ENCODE measurements around the gene CLSTN3. TPM values are rescaled to one million over a fixed set of nuclear protein-coding genes. Genes with fewer than 3 reads are reported as not detected.

CLSTN3 gene
- polyA plus RNA-seq (2012; ENCODE audit: missing spikeins): 14.9 TPM

DNA sequence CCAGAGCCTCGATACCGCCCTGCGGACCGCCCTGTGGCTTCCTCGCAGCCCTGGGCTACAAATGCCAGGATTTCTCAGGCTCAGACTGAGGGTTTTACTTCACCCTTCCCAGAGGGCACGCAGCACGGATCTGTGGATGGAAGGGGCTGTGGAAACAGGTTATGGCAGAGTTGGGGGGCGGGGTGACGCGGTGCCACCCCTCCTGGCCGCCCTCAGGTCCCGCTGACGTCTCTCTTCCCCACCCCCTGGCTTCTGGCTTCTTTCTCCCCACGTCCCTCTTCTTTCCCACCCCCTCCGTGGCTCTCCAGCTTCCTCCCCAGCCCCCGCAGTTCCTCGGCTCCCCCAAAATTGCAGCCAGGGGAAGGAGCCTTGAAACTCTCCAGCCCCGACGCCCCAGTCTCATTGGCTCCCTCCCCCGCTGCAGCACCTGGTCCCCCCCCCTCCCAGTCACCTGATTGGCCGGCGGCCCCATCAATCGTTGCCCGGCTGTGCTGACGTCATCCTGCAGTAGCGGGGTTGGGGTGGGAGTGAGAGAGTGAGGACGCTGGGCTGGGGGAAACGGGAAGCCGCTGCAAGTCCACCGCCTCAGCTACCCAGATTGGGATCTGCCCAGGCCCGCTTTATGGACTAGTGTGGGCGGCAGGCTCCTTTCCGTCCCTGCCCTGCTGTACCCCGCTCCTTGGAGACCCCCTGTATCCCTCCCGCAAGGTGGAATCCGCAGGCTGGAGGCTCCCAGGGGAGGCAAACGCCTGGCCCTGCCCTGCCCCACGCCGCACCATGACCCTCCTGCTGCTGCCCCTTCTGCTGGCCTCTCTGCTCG, at the start of gene CLSTN3:
Gene CLSTN3 (plus strand): TSS at position 500 of the 820 bp plus-strand sequence. CDS start 278 bp downstream, at position 778.
- no peak for TF ChIP-seq POLR2A (IDR thresholded peaks at IDR 0.05; ENCODE audit: low read depth, low read length)
- no peak for TF ChIP-seq POLR2AphosphoS5 (IDR thresholded peaks at IDR 0.05; ENCODE audit: low read depth, low read length)
- no peak for TF ChIP-seq TAF1 (IDR thresholded peaks at IDR 0.05; ENCODE audit: borderline replicate concordance, low read depth, low read length)
- FAIRE-seq: peak; percentile 97
- DNase-seq (ENCODE audit: insufficient read length): peak; percentile 100

- DNase-seq (ENCODE audit: insufficient read length) (no peak), FAIRE-seq (no peak)
- TF ChIP-seq POLR2A (IDR thresholded peaks at IDR 0.05; ENCODE audit: low read depth, low read length): no peak
- TF ChIP-seq POLR2AphosphoS5 (IDR thresholded peaks at IDR 0.05; ENCODE audit: low read depth, low read length): no peak
- no peak for TF ChIP-seq TAF1 (IDR thresholded peaks at IDR 0.05; ENCODE audit: borderline replicate concordance, low read depth, low read length)
Measured at GRCh38 chr12:7081037-7081436, 49.1 kb upstream of the CLSTN3 start.

GRCh38 chr12:7083125-7083524, 47.0 kb upstream of the CLSTN3 start:
- no peak for FAIRE-seq
- no peak for TF ChIP-seq TAF1 (IDR thresholded peaks at IDR 0.05; ENCODE audit: borderline replicate concordance, low read depth, low read length)
- no peak for TF ChIP-seq POLR2AphosphoS5 (IDR thresholded peaks at IDR 0.05; ENCODE audit: low read depth, low read length)
- no peak for TF ChIP-seq POLR2A (IDR thresholded peaks at IDR 0.05; ENCODE audit: low read depth, low read length)
- DNase-seq (ENCODE audit: insufficient read length): no peak

DNA sequence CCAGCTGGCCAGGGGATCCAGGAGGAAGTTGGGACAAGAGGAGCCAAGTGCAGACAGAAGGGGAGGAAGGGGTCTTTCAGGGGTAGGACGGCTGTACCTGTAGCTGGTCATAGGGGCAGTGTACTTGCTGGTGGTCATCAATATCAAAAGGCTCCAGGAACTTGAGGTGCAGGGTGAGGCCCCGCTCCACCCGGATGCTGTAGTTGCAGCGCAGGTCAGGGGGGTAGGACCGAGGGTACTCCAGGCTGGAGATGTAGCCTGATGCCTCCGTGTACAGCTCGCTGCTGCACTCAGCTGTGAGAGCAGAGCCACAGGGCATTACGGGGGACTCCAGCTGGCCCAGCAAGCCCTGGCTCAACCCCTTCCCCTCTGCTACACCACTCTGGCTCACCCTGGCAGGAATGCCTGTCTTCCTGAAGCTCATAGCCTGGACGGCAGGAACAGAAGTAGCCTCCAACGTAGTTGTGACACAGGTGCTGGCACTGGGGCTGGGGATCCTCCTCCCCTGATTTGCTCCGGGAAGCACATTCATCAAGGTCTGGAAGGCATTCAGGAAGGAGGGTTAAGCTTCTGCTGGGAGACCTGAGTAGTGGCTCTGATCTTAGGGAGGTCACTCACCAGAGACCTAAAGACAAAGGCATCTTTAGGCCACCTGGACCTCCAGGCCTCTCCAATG, 40.8 kb upstream of the CLSTN3 start:
- TF ChIP-seq POLR2A (IDR thresholded peaks at IDR 0.05; ENCODE audit: low read depth, low read length): no peak
- TF ChIP-seq TAF1 (IDR thresholded peaks at IDR 0.05; ENCODE audit: borderline replicate concordance, low read depth, low read length): no peak
- TF ChIP-seq POLR2AphosphoS5 (IDR thresholded peaks at IDR 0.05; ENCODE audit: low read depth, low read length): no peak
- FAIRE-seq (no peak), DNase-seq (ENCODE audit: insufficient read length) (no peak)

- FAIRE-seq (no peak), DNase-seq (ENCODE audit: insufficient read length) (no peak)
- TF ChIP-seq TAF1 (IDR thresholded peaks at IDR 0.05; ENCODE audit: borderline replicate concordance, low read depth, low read length) (no peak), POLR2A (IDR thresholded peaks at IDR 0.05; ENCODE audit: low read depth, low read length) (no peak), POLR2AphosphoS5 (IDR thresholded peaks at IDR 0.05; ENCODE audit: low read depth, low read length) (no peak)
Measured at GRCh38 chr12:7090222-7090998, 39.8 kb upstream of the CLSTN3 start.

DNA sequence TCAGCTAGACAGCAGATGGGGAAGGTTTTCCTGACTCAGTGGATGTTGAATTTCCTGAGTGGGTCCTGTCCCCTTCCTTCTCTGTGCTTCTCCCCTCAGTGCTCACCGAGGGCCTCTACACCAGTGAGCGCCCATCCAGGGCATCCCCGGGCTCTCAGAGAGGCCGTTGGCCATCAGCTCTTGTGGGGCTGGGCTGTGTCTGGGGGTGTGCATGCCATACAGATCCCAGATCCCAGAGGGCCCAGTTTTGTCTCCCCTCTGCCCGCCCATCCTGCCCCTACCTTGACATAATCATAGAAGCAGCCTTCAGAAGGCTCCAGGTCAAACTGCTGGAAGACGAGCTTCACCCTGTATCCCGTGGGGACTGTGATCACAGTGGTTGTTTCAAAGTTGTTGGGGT, 39.0 kb upstream of the CLSTN3 start:
- FAIRE-seq (no peak), DNase-seq (ENCODE audit: insufficient read length) (no peak)
- TF ChIP-seq POLR2AphosphoS5 (IDR thresholded peaks at IDR 0.05; ENCODE audit: low read depth, low read length): no peak
- TF ChIP-seq TAF1 (IDR thresholded peaks at IDR 0.05; ENCODE audit: borderline replicate concordance, low read depth, low read length): no peak
- TF ChIP-seq POLR2A (IDR thresholded peaks at IDR 0.05; ENCODE audit: low read depth, low read length): no peak

DNA sequence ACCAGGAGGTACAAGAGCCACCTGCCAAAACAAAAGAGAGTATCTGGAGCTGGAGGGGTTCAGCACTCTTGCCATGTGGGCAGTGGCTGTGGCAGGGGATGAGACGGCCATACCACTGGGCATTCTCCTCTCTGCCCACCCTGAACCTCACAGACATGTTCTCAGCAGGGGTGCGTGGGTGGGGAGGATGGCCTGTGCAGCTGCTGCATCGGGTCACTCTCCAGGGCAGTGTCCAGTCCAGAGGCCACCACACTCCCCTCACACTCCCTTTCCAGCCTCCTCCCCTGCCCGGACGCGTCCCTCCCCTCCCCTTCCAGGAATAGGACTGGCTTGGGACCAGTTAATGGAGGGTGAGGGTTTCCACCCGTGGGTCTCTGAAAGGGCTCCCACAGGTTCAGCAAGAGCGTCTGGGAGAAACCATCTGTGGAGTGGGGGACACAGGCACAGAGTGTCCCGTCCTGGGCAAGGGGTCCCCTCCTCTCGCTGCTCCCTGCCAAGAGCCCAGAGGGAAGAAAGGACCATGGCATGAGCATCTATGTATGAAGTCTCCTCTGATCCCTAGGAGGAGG, 38.4 kb upstream of the CLSTN3 start:
- no peak for FAIRE-seq
- DNase-seq (ENCODE audit: insufficient read length): no peak
- no peak for TF ChIP-seq POLR2A (IDR thresholded peaks at IDR 0.05; ENCODE audit: low read depth, low read length)
- no peak for TF ChIP-seq TAF1 (IDR thresholded peaks at IDR 0.05; ENCODE audit: borderline replicate concordance, low read depth, low read length)
- no peak for TF ChIP-seq POLR2AphosphoS5 (IDR thresholded peaks at IDR 0.05; ENCODE audit: low read depth, low read length)

DNA sequence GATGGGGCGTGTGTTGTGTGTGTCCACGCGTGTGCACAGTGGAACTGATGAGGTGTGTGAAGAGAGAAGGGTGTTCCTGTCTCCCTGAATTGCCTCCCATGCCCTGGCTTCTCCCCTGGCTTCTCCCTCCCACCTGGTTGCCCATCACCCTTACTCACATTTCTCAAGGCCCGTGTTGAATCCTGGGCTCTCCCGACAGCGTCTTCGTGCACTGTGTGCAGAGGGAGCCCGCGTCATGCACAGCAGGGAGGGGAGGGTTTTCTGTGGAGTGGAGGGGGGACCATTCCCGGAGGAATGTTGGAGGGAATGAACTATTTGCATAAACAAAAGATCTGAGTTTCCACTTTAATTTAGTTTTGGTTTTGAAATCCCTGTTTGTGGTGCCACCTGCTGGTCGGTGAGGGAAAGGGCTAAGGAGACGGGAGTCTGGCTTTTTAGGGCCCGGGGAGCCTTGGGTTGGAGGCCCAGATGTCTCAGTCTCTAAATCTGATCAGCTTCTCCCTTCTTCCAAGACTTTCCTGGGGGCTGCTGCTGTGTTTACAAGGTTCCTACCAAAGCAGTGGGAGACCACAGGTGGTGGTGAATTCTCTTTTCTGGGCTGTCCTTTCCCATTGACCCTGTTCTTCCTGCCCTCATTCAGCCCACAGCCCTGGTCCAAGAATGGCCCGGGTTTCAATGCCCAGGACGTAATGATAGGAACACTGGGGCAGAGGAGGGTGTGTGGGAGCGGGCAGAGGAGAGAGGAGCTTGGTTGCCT, 37.8 kb upstream of the CLSTN3 start, which contains the start of gene C1R:
Gene C1R (minus strand): TSS at position 217 of the 757 bp plus-strand sequence. CDS start 57 bp downstream, at position 160.
- DNase-seq (ENCODE audit: insufficient read length) (peak; percentile 56), FAIRE-seq (peak; percentile 89)
- TF ChIP-seq TAF1 (IDR thresholded peaks at IDR 0.05; ENCODE audit: borderline replicate concordance, low read depth, low read length) (no peak), POLR2A (IDR thresholded peaks at IDR 0.05; ENCODE audit: low read depth, low read length) (no peak), POLR2AphosphoS5 (IDR thresholded peaks at IDR 0.05; ENCODE audit: low read depth, low read length) (no peak)

DNA sequence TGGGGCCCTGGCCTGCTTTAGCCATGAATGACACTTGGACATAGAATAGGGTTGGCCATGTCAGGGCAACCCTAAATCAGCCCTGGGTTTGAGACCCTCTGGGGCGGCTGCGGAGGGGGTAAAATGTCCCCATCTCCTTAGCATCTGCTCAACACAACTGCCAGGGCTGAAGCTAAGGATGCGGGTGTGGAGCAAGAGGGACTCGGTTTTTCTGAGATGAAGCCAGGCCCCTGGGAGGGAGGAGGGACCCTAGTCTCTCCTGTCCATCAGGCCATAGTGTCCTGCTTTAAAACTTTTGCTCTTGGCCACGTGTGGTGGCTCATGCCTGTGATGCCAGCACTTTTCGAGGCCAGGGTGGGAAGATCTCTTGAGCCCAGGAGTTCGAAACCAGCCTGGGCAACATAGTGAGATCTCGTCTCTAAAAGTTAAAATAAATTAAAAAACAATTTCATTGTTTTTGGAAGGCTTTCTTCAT, 37.1 kb upstream of the CLSTN3 start:
- TF ChIP-seq POLR2AphosphoS5 (IDR thresholded peaks at IDR 0.05; ENCODE audit: low read depth, low read length): no peak
- TF ChIP-seq TAF1 (IDR thresholded peaks at IDR 0.05; ENCODE audit: borderline replicate concordance, low read depth, low read length): no peak
- no peak for TF ChIP-seq POLR2A (IDR thresholded peaks at IDR 0.05; ENCODE audit: low read depth, low read length)
- FAIRE-seq (no peak), DNase-seq (ENCODE audit: insufficient read length) (no peak)

GRCh38 chr12:7093486-7093885, 36.7 kb upstream of the CLSTN3 start:
- TF ChIP-seq POLR2AphosphoS5 (IDR thresholded peaks at IDR 0.05; ENCODE audit: low read depth, low read length) (no peak), TAF1 (IDR thresholded peaks at IDR 0.05; ENCODE audit: borderline replicate concordance, low read depth, low read length) (no peak), POLR2A (IDR thresholded peaks at IDR 0.05; ENCODE audit: low read depth, low read length) (no peak)
- no peak for FAIRE-seq
- no peak for DNase-seq (ENCODE audit: insufficient read length)
